ENCODE results near the gene TIMP3. TPM values are rescaled to one million over a fixed set of nuclear protein-coding genes. Genes with fewer than 3 reads are reported as not detected.

TIMP3 gene
- total RNA-seq, 2 donors from 2014 or later = 6.3 to 17.1 TPM

DNA sequence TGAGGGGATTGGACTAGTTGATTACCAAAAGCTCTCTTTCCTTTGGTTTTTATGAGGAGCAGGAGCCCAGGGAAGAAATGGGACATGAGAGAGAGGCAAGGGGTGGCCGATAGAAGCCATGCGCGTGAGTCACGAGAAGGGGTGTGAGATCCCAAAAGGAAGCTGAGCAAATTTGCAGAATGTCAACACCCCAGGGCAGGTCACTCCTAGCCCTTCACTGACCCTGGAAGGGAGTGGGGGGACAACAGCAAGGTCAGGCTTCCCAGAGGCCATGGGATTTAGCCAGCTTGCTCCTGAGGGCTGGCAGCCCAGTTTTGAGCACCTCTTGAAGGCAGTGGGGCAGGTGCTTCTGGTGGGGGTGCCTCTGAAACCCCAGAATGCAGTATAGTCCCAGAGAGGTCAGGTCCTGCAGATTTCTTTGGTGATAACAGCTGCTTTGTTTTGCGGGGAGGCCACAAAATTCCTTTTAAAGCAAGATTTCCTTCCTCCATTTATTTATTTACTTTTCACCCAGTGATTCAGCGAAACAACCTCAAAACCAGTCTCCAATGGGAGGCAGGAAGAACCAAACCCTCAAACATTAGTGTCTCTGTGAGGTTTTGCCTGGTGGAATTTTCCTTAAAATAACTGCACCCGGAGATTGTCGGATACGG, 40.1 kb upstream of the TIMP3 start:
- no peaks in the 10 kb centered on the region for H3K36me3 Mint-ChIP-seq (ENCODE audit: low read depth)
- Histone ChIP-seq H3K36me3 (ENCODE audit: control insufficient read depth, insufficient read depth, low read length) (no peaks in the 10 kb centered on the region), H3K9me3 (ENCODE audit: control insufficient read depth, low read length) (no peaks in the 10 kb centered on the region), H3K4me3 (ENCODE audit: low read length) (no peak overlapping the region), H3K27ac (ENCODE audit: low read depth, low read length) (no peak overlapping the region), H3K27me3 (ENCODE audit: control insufficient read depth, insufficient read depth, low read length, poor library complexity, severe bottlenecking) (no peaks in the 10 kb centered on the region), H3K9ac (ENCODE audit: extremely low read depth, low read length, poor library complexity, severe bottlenecking) (no peak overlapping the region), H3K4me1 (ENCODE audit: control insufficient read depth, insufficient read depth, low read length) (no peaks in the 10 kb centered on the region)
- WGBS, 2 experiments (ENCODE audit: insufficient coverage in 1 of 2, insufficient read length in 1 of 2) = 86 to 96% methylated on average over 3 to 9 of the region's 9 CpGs
- peaks cover 2% of the 10 kb centered on the region for H3K27me3 Mint-ChIP-seq (ENCODE audit: insufficient read depth)
- no peak overlapping the region for H3K4me3 Mint-ChIP-seq
- no peaks in the 10 kb centered on the region for H3K4me1 Mint-ChIP-seq
- no peak for DNase-seq
- H3K9me3 Mint-ChIP-seq = no peaks in the 10 kb centered on the region
- TF ChIP-seq, protein P1, sequence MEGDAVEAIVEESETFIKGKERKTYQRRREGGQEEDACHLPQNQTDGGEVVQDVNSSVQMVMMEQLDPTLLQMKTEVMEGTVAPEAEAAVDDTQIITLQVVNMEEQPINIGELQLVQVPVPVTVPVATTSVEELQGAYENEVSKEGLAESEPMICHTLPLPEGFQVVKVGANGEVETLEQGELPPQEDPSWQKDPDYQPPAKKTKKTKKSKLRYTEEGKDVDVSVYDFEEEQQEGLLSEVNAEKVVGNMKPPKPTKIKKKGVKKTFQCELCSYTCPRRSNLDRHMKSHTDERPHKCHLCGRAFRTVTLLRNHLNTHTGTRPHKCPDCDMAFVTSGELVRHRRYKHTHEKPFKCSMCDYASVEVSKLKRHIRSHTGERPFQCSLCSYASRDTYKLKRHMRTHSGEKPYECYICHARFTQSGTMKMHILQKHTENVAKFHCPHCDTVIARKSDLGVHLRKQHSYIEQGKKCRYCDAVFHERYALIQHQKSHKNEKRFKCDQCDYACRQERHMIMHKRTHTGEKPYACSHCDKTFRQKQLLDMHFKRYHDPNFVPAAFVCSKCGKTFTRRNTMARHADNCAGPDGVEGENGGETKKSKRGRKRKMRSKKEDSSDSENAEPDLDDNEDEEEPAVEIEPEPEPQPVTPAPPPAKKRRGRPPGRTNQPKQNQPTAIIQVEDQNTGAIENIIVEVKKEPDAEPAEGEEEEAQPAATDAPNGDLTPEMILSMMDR (conservative IDR thresholded peaks at IDR 0.05) = no peak
- H3K27ac Mint-ChIP-seq = no peak overlapping the region

DNA sequence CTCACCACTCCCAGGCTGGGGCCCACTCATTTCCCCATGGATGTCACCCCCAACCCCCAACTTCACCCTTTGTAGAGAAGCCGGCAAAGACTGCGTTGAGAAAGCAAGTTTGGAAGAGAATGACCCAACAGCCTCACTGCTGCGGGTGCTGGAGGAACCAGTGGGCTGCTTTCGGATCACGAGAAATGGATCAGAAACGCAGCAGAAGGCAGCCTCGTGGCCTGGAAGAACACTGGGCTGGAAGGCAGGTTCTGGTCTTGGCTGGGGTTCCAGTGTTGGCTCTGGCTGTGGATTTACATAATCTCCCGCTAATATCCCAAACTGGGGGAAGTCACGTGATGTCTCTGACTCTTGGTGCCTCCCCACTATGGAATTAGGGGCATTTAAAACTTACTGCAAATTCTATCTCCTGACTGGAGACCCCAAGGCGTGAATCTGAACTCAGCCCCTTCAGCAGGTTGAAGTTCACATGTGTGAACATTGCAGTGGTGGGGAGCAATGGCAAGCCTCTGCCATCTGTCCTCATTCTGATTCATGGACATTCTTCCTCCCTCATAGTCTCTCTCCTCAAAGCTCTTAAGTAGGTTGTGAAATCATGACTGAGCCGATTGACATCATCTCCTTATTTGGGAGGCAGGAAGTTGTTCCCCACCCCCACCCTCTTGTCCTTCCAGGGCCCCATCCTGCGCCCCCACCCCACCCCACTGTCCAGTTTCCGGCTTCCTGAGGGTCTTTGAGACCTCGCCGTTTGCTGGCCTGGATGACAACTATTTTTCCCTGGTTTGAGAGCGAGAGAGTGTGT, 37.0 kb upstream of the TIMP3 start:
- Histone ChIP-seq H3K9ac (ENCODE audit: extremely low read depth, low read length, poor library complexity, severe bottlenecking) (no peak overlapping the region), H3K4me3 (ENCODE audit: low read length) (no peak overlapping the region), H3K9me3 (ENCODE audit: control insufficient read depth, low read length) (peaks cover 5% of the 10 kb centered on the region), H3K36me3 (ENCODE audit: control insufficient read depth, insufficient read depth, low read length) (no peaks in the 10 kb centered on the region), H3K4me1 (ENCODE audit: control insufficient read depth, insufficient read depth, low read length) (no peaks in the 10 kb centered on the region), H3K27me3 (ENCODE audit: control insufficient read depth, insufficient read depth, low read length, poor library complexity, severe bottlenecking) (no peaks in the 10 kb centered on the region), H3K27ac (ENCODE audit: low read depth, low read length) (no peak overlapping the region)
- TF ChIP-seq, protein P1 (conservative IDR thresholded peaks at IDR 0.05) = no peak
- Mint-ChIP-seq H3K27me3 (ENCODE audit: insufficient read depth) (peaks cover 2% of the 10 kb centered on the region), H3K27ac (no peak overlapping the region), H3K36me3 (ENCODE audit: low read depth) (no peaks in the 10 kb centered on the region), H3K4me3 (no peak overlapping the region), H3K9me3 (no peaks in the 10 kb centered on the region), H3K4me1 (no peaks in the 10 kb centered on the region)
- WGBS, 2 experiments (ENCODE audit: insufficient coverage in 1 of 2, insufficient read length in 1 of 2) = 82 to 93% methylated on average over 7 to 16 of the region's 16 CpGs
- DNase-seq = no peak

DNA sequence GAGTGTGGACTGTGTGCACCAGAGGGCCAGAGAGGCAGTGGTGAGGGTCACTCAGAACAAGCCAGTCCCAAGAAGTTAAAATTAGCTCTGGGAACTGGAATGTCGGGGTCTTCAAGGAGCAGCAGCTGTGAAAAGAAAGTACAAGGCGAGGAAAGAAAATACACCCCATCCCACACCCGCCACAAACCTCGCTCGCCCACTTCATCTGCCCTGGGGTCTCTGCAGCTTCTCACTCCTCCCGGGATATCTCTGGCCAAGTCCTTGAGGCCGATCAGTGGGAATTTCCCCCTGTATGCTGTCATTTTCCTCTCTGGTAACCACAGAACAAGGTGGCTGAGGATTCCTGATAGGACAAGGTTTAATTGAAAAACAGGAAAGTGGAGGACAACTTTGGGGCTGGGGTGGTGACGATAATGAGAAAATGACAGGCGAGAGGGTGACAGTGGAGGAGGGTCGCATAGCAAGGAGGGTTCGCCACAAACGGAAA, 36.3 kb upstream of the TIMP3 start:
- Mint-ChIP-seq H3K4me1 (no peaks in the 10 kb centered on the region), H3K27me3 (ENCODE audit: insufficient read depth) (peaks cover 2% of the 10 kb centered on the region), H3K4me3 (no peak overlapping the region), H3K27ac (no peak overlapping the region), H3K9me3 (no peaks in the 10 kb centered on the region), H3K36me3 (ENCODE audit: low read depth) (no peaks in the 10 kb centered on the region)
- WGBS, 2 experiments (ENCODE audit: insufficient coverage in 1 of 2, insufficient read length in 1 of 2) = 86 to 88% methylated on average over 9 to 12 of the region's 12 CpGs
- TF ChIP-seq, protein P1 (conservative IDR thresholded peaks at IDR 0.05) = no peak
- no peak overlapping the region for H3K27ac ChIP-seq (ENCODE audit: low read depth, low read length)
- H3K9ac ChIP-seq (ENCODE audit: extremely low read depth, low read length, poor library complexity, severe bottlenecking) = no peak overlapping the region
- H3K4me3 ChIP-seq (ENCODE audit: low read length) = no peak overlapping the region
- no peaks in the 10 kb centered on the region for H3K4me1 ChIP-seq (ENCODE audit: control insufficient read depth, insufficient read depth, low read length)
- no peaks in the 10 kb centered on the region for H3K27me3 ChIP-seq (ENCODE audit: control insufficient read depth, insufficient read depth, low read length, poor library complexity, severe bottlenecking)
- H3K36me3 ChIP-seq (ENCODE audit: control insufficient read depth, insufficient read depth, low read length) = no peaks in the 10 kb centered on the region
- no peak for DNase-seq
- peaks cover 5% of the 10 kb centered on the region for H3K9me3 ChIP-seq (ENCODE audit: control insufficient read depth, low read length)
